ENCODE measurements around the gene SOHLH1.

The SOHLH1 gene

GRCh38 chr9:135728436-135729110 is 29.3 kb upstream of the SOHLH1 start:
- no peak for DNase-seq

GRCh38 chr9:135727257-135727875 is 28.1 kb upstream of the SOHLH1 start:
- no peak for DNase-seq

GRCh38 chr9:135726138-135726853 is 27.0 kb upstream of the SOHLH1 start:
- no peak for DNase-seq

GRCh38 chr9:135724186-135724787 is 25.0 kb upstream of the SOHLH1 start:
- no peak for DNase-seq

- no peak for DNase-seq
Observed at GRCh38 chr9:135722365-135722764, 23.1 kb upstream of the SOHLH1 start.

- no peak for DNase-seq
Observed at GRCh38 chr9:135719472-135719871, 20.2 kb upstream of the SOHLH1 start.

GRCh38 chr9:135718616-135719015 is 19.3 kb upstream of the SOHLH1 start:
- DNase-seq = no peak

GRCh38 chr9:135717410-135717809 is 18.1 kb upstream of the SOHLH1 start:
- DNase-seq = no peak

GRCh38 chr9:135716045-135716444 is 16.8 kb upstream of the SOHLH1 start:
- DNase-seq = no peak

- no peak for DNase-seq
Observed at GRCh38 chr9:135715056-135715595, 15.8 kb upstream of the SOHLH1 start.

- no peak for DNase-seq
Observed at GRCh38 chr9:135714242-135715055, 15.2 kb upstream of the SOHLH1 start.

- no peak for DNase-seq
Observed at GRCh38 chr9:135712613-135713295, 13.5 kb upstream of the SOHLH1 start.

GRCh38 chr9:135711881-135712280 is 12.6 kb upstream of the SOHLH1 start:
- no peak for DNase-seq

GRCh38 chr9:135711391-135711790 is 12.1 kb upstream of the SOHLH1 start:
- DNase-seq = no peak

- no peak for DNase-seq
Observed at GRCh38 chr9:135708164-135708563, 8.9 kb upstream of the SOHLH1 start.

GRCh38 chr9:135707252-135708138 is 8.2 kb upstream of the SOHLH1 start:
- DNase-seq = no peak

GRCh38 chr9:135706288-135706687 is 7.0 kb upstream of the SOHLH1 start:
- no peak for DNase-seq

GRCh38 chr9:135705376-135705775 is 6.1 kb upstream of the SOHLH1 start:
- DNase-seq = no peak

- DNase-seq = no peak
Observed at GRCh38 chr9:135704483-135704882, 5.2 kb upstream of the SOHLH1 start.

- no peak for DNase-seq
Observed at GRCh38 chr9:135703726-135704125, 4.4 kb upstream of the SOHLH1 start.

All from stimulated activated CD4-positive, alpha-beta T cell treated with anti-CD3 and anti-CD28 coated beads, Interleukin-1b, Interleukin-23, amount 100 ng/mL, for 48 hours (primary cell).